GM18867 (cell line): Measurements from ENCODE around the gene MINDY1.

Source experiments
- ATAC-seq: cut with Tn5 transposase; IDR thresholded peaks from one replicate; pipeline ENCODE4 v1.9.1; 2021; ENCODE audit warnings: mild to moderate bottlenecking, moderate library complexity; ENCODE audit not compliant: unreplicated experiment

The MINDY1 gene

GRCh38 chr1:151012684-151013471, 6.2 kb upstream of the MINDY1 start:
- ATAC-seq, result no peak

- ATAC-seq, result no peak
Observed at GRCh38 chr1:151011154-151011850, 4.6 kb upstream of the MINDY1 start.

GRCh38 chr1:151010346-151010726, 3.6 kb upstream of the MINDY1 start:
- ATAC-seq, result no peak

GRCh38 chr1:151009674-151010345, 3.1 kb upstream of the MINDY1 start:
- no peak for ATAC-seq

GRCh38 chr1:151009206-151009587, 2.5 kb upstream of the MINDY1 start:
- no peak for ATAC-seq

GRCh38 chr1:151008244-151009205, 1.8 kb upstream of the MINDY1 start, which contains the start of gene PRUNE1:
PRUNE1 (plus strand) TSS chr1:151008449; CDS start chr1:151008633, 184 bp downstream.
- peak; percentile 81 for ATAC-seq

GRCh38 chr1:151007853-151008243, 1.1 kb upstream of the MINDY1 start:
- ATAC-seq, result no peak

GRCh38 chr1:151005729-151006319, 878 bp downstream of the MINDY1 start:
- ATAC-seq, result no peak

GRCh38 chr1:151003180-151003579, 3.5 kb downstream of the MINDY1 start:
- no peak for ATAC-seq

GRCh38 chr1:151002611-151003010, 4.1 kb downstream of the MINDY1 start:
- no peak for ATAC-seq

- ATAC-seq, result no peak
Observed at GRCh38 chr1:151002051-151002450, 4.7 kb downstream of the MINDY1 start.

- ATAC-seq, result no peak
Observed at GRCh38 chr1:151001602-151002001, 5.1 kb downstream of the MINDY1 start.

GRCh38 chr1:151000408-151000807, 6.3 kb downstream of the MINDY1 start:
- no peak for ATAC-seq

- no peak for ATAC-seq
Observed at GRCh38 chr1:150999926-151000325, 6.8 kb downstream of the MINDY1 start.

- no peak for ATAC-seq
Observed at GRCh38 chr1:150999051-150999674, 7.5 kb downstream of the MINDY1 start.

- ATAC-seq, result no peak
Observed at GRCh38 chr1:150997949-150998348, 8.8 kb downstream of the MINDY1 start.

GRCh38 chr1:150997126-150997872, 9.4 kb downstream of the MINDY1 start:
- no peak for ATAC-seq

GRCh38 chr1:150995896-150996295, 10.8 kb downstream of the MINDY1 start:
- no peak for ATAC-seq

GRCh38 chr1:150995460-150995859, 11.2 kb downstream of the MINDY1 start:
- ATAC-seq, result no peak
